ENCODE measurements around the gene ZMYND11. TPM values are rescaled to one million over a fixed set of nuclear protein-coding genes. Genes with fewer than 3 reads are reported as not detected.
A peak's percentile ranks its signal among the peaks of the same experiment; 100 is the strongest.

ZMYND11 gene
- polyA plus RNA-seq, 1 of the 3 experiments (the other 2 are of a cell fraction): 33.1 TPM

GRCh38 chr10:176677-177076 is 41.4 kb downstream of the ZMYND11 start:
- Histone ChIP-seq H4K20me1 (ENCODE audit: insufficient read depth) (peaks cover 28% of the 10 kb centered on the region), H3K27ac (ENCODE audit: low read depth in 2 of 2, low read length in 1 of 2) (no peak overlapping the region), H3F3A (replicated peaks; ENCODE audit: insufficient read depth) (peaks cover 16% of the 10 kb centered on the region), H3K36me3 (replicated peaks in 1 of 2; ENCODE audit: control insufficient read depth in 1 of 2, insufficient read depth in 2 of 2, low read length in 1 of 2) (peaks cover 8 to 20% of the 10 kb centered on the region in 2 experiments), H3K4me2 (no peak overlapping the region), H3K4me1 (ENCODE audit: control insufficient read depth in 1 of 2, insufficient read depth in 2 of 2, low read depth in 1 of 2, low read length in 1 of 2) (peaks cover 0 to 7% of the 10 kb centered on the region in 2 experiments; a peak in 2 of 4 replicates), H3K9ac (no peak overlapping the region), H3K9me3 (no peaks in the 10 kb centered on the region; the same call in 1 of the 2 replicates), H3K27me3 (ENCODE audit: insufficient read depth) (no peaks in the 10 kb centered on the region), H3K9me2 (no peaks in the 10 kb centered on the region), H3K79me2 (ENCODE audit: insufficient read depth) (peaks cover 76% of the 10 kb centered on the region), H2AFZ (ENCODE audit: low read depth) (no peak overlapping the region), H3K4me3 (ENCODE audit: low read depth in 2 of 2, low read length in 1 of 2) (no peak overlapping the region)
- CTCF ChIA-PET: no interaction called here
- POLR2A ChIA-PET: no interaction called here
- no peak for TF ChIP-seq NRF1 (IDR thresholded peaks at IDR 0.05; ENCODE audit: low read depth, low read length)
- TF ChIP-seq SIN3A (IDR thresholded peaks at IDR 0.05; ENCODE audit: borderline replicate concordance, low read depth, low read length): no peak
- TF ChIP-seq RAD21 (IDR thresholded peaks at IDR 0.05; ENCODE audit: low read length): no peak
- TF ChIP-seq RXRA (IDR thresholded peaks at IDR 0.05; ENCODE audit: borderline replicate concordance, low read depth): no peak
- TF ChIP-seq TAF1 (IDR thresholded peaks at IDR 0.05; ENCODE audit: borderline replicate concordance, low read depth, low read length): no peak
- no peak for TF ChIP-seq USF1 (IDR thresholded peaks at IDR 0.05; ENCODE audit: borderline replicate concordance, low read depth)
- no peak for TF ChIP-seq GATA2 (CRISPR knock-in tag; IDR thresholded peaks at IDR 0.05)
- TF ChIP-seq NFIC (IDR thresholded peaks at IDR 0.05; ENCODE audit: borderline replicate concordance): no peak
- TF ChIP-seq YY1 (IDR thresholded peaks at IDR 0.05; ENCODE audit: low read depth): no peak
- TF ChIP-seq SMC3 (IDR thresholded peaks at IDR 0.05; ENCODE audit: low read depth, low read length): no peak
- TF ChIP-seq CTCF (IDR thresholded peaks at IDR 0.05): no peak
- no peak for TF ChIP-seq TEAD4 (IDR thresholded peaks at IDR 0.05; ENCODE audit: borderline replicate concordance, insufficient read depth)
- no peak for TF ChIP-seq ELF1 (IDR thresholded peaks at IDR 0.05)
- TF ChIP-seq RCOR1 (IDR thresholded peaks at IDR 0.05; ENCODE audit: low read length): no peak
- DNase-seq: no peak

- TF ChIP-seq JUND (IDR thresholded peaks at IDR 0.05) (no peak), ZBTB33 (IDR thresholded peaks at IDR 0.05; ENCODE audit: borderline replicate concordance, low read depth) (no peak), SMC3 (IDR thresholded peaks at IDR 0.05; ENCODE audit: low read depth, low read length) (peak; percentile 35; the same call in 1 of the 2 replicates), RAD21 (IDR thresholded peaks at IDR 0.05; ENCODE audit: low read length) (peak; percentile 71), CTCF (IDR thresholded peaks at IDR 0.05) (peak; percentile 63), IRF3 (IDR thresholded peaks at IDR 0.05; ENCODE audit: low read depth, low read length) (no peak), EZH2phosphoT487 (IDR thresholded peaks at IDR 0.05; ENCODE audit: borderline replicate concordance, low read depth) (no peak), FOXJ3 (CRISPR knock-in tag; IDR thresholded peaks at IDR 0.05) (no peak)
- WGBS (ENCODE audit: low lambda C conversion rate): 13% methylated on average over 2 of the region's 2 CpGs
- peak; percentile 36 for DNase-seq
Measured at GRCh38 chr10:178208-178607, 43.0 kb downstream of the ZMYND11 start.

More at GRCh38 chr10:178208-178607, 43.0 kb downstream of the ZMYND11 start:
- H4K20me1 ChIP-seq (ENCODE audit: insufficient read depth): peaks cover 28% of the 10 kb centered on the region
- H3K9me3 ChIP-seq: no peaks in the 10 kb centered on the region
- CTCF ChIA-PET: no interaction called here
- peaks cover 0 to 7% of the 10 kb centered on the region in 2 experiments; a peak in 2 of 4 replicates for H3K4me1 ChIP-seq (ENCODE audit: control insufficient read depth in 1 of 2, insufficient read depth in 2 of 2, low read depth in 1 of 2, low read length in 1 of 2)
- H3K36me3 ChIP-seq (replicated peaks in 1 of 2; ENCODE audit: control insufficient read depth in 1 of 2, insufficient read depth in 2 of 2, low read length in 1 of 2): peaks cover 20 to 25% of the 10 kb centered on the region in 2 experiments
- peaks cover 66% of the 10 kb centered on the region for H3K79me2 ChIP-seq (ENCODE audit: insufficient read depth)
- H3K4me2 ChIP-seq: no peak overlapping the region
- H3K9ac ChIP-seq: no peak overlapping the region
- no peaks in the 10 kb centered on the region for H3K9me2 ChIP-seq
- no peak overlapping the region for H3K4me3 ChIP-seq (ENCODE audit: low read depth in 2 of 2, low read length in 1 of 2)
- peaks cover 30% of the 10 kb centered on the region for H3F3A ChIP-seq (replicated peaks; ENCODE audit: insufficient read depth)
- POLR2A ChIA-PET: no interaction called here
- no peaks in the 10 kb centered on the region for H3K27me3 ChIP-seq (ENCODE audit: insufficient read depth)
- no peak overlapping the region; the same call in 1 of the 2 replicates for H2AFZ ChIP-seq (ENCODE audit: low read depth)
- H3K27ac ChIP-seq (ENCODE audit: low read depth in 2 of 2, low read length in 1 of 2): no peak overlapping the region

Data from SK-N-SH (cell line).